GM21576 (cell line): ENCODE measurements around the gene SMARCAL1.

Experiments used
- ATAC-seq: cut with Tn5 transposase; IDR thresholded peaks from one replicate; pipeline ENCODE4 v1.9.1; 2021; ENCODE audit warnings: mild to moderate bottlenecking, moderate library complexity; ENCODE audit not compliant: unreplicated experiment

The SMARCAL1 gene

DNA sequence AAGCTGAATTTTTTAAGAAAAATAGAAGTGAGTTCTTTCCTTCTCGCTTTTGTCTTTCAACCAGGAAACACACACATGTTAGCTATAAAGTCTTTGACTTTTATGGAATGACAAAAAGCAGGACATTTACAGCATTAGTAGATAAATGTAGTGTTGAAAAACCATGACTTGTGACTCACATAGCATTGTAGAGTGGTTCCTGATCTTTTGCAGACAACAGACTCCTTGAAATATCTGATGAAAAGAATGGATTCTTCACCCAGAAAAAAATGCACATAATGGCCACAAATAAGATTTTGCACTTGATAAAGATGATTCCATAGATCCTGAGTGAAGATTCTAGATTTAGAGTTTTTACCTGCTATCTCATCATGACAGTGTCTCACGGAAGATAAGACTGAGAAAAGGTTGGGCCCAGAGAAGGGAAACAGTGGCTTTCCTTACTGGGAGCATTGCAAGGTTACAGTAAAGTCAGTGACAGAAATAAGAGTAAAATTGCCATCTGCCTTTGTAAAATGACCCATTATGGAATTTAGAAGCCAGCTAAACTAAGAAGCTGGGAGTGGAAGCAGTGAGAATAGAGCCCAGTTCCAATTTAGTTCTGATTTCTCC lies 14.0 kb downstream of the SMARCAL1 start:
- no peak for ATAC-seq

DNA sequence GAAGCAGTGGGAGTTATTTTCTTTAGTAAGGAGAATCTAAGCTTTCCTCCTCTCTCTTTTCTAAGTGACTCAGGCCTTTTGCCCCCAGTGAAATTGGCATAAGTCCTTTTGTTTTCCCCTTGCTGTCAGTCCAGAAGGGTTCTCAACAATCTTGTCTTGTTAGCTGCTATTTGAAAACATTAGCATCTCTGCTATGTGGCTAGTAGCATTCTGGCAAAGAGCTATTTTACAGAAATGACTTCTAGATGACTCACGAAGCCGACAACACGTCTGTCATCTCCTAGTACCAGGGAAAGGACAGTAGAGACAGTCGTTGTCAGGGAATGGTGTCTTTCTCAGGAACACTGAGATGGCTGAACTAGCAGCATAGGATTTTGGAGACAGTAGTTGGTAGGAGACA lies 14.7 kb downstream of the SMARCAL1 start:
- no peak for ATAC-seq

DNA sequence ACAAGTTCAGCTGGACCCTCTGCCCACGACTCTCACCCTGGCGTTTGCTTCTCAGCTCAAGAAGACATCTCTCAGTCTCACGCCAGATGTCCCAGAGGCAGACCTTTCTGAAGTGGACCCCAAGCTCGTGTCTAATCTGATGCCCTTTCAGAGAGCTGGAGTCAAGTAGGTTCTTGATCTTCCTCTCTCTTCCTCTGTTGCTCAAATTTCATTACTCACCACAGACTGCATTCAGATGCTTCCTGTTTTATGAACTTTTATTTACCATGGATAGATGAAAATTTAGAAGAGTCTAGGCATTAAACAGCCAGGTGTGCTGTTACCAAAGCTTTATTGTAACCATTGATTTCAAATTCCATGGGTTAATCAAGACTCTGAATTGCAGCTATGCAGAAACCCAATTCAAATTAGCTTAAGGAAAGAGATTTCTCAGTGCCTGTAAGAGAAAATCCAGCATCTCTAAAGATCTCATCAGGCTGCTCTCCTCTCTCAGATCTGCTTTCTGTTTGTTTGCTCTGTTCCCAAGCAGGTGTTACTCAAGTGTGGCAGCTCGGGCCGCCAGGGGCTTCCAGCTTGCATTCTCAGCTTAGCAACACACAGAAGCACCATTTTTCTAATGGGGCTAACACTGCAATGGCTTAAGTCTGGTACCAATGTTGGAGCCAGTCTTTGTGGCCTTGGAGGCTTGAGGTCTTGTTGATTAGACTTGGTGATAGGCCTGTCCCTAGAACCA lies 16.5 kb downstream of the SMARCAL1 start:
- ATAC-seq: no peak

- no peak for ATAC-seq
Measured at GRCh38 chr2:216429428-216429827, 17.1 kb downstream of the SMARCAL1 start.

DNA sequence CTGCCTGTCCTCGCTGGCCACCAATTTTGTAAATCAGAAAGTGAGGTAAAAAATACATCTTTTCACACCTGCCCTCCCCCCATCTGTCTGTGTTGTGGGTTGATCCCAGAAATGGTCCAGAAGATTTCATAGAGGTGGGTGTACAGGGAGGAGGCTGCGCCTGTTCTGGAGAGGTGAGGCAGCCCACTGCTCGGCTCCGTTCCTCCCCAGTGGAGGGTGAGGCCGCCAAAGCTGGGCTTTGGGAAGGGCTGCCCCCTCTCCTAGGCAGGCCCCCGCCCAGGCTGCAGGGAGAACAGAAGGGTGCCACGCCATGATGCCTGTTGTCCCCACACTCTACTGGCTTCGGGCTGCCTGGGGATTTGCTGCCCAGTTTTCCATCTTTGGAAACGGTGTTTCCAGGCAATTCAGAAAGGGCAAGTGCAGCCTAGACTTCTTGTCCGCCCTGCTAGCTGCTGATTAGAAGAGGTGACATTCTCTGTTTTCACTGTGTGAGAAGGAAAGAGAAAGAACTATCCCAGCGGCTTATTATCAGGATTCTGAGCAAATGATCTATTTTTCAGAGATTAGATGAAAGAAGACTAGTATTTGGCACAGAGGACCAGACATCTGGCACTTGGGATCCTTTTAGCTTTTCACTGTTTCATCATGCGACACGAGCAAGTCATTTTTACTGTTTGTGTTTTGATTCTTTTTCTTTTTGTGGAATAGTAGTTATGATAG lies 18.7 kb downstream of the SMARCAL1 start:
- ATAC-seq: no peak

DNA sequence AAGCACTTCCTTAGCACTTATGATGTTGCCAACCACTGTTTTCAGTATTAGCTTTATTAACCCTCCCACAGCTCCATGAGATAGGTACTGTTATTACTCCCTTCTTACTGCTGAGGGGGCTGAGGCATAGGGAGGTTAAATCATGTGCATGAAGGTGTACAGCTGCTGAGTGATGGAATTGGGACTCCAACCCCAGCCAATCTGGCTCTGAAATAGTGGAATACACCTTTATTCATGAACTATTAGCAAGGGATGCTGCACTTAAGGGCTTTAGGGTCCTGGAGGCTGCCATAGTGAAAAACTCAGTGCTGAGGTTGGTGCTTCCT lies 19.2 kb downstream of the SMARCAL1 start:
- no peak for ATAC-seq

DNA sequence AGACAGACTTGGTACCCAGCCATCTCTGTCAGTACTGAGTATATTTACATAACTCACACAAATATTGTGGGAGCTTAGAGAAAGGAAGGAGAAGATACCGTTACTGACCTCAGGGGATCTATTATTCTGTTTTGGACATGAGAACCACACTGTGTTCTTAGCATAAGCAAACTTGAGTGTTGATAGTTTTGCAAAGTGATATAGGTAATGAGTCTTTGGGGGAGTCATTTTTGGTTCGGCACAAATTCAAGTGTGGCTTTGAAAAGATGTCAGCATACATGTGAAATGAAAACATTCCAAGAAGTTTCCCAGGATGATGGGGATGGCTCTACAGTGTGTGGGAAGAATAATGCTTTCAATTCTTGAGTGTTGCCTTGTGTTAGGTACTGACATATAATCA lies 24.1 kb downstream of the SMARCAL1 start:
- no peak for ATAC-seq

DNA sequence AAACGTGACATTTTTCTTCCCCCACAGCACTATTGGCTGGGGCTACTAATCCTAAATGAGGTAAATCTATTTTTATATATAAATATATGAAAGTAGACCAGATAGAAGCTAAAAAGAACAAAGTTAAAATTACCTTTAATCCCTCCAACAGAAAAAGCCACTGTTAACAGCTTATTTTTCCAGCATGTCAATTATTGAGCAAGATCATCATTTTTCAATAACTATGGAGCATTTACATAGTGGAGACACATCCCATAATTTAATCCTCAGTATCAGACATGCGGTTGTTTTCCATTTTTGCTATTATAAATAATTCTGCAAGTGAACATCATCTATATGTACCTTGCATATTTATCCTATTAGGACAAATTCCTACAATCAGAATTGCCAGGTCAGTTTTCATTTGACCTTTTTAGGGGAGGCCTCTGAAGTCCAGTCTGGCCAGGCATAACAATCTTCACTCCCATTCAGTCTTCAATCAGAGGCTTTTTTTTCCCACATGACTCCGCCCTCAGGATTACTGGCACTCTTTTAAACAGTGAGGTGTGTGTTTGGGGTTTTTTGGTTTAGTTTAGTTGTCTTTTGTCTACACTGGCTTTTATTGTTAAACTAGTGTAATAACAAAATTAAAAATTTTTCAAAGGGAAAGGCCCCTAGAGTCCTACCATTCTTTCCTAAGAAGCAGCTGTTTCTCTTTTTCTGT lies 29.2 kb downstream of the SMARCAL1 start:
- ATAC-seq: no peak

DNA sequence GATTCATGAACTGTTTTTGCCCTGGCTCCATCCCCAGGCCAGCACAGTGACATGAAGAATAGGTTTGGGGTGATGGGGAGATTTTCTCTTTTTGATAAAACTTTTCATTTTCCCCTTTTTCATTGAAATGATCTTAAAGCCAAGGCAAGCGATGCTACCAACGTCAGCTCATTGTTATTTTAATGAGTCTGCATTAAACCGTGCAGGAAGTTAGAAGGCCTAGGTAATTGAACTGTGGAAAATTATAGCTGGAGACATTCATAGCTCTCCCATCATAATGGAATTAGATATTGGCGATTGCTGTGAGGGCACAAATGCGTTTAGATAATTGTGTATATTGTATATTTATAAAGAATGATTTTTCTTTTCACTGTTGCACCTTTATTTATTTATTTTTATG lies 33.2 kb downstream of the SMARCAL1 start:
- ATAC-seq: no peak

GRCh38 chr2:216446343-216446742 lies 34.1 kb downstream of the SMARCAL1 start:
- no peak for ATAC-seq

GRCh38 chr2:216447293-216447692 lies 35.0 kb downstream of the SMARCAL1 start:
- ATAC-seq: no peak

GRCh38 chr2:216448829-216449228 lies 36.5 kb downstream of the SMARCAL1 start:
- no peak for ATAC-seq

GRCh38 chr2:216450346-216450745 lies 38.1 kb downstream of the SMARCAL1 start:
- ATAC-seq: no peak

- no peak for ATAC-seq
Measured at GRCh38 chr2:216450784-216451183, 38.5 kb downstream of the SMARCAL1 start.

DNA sequence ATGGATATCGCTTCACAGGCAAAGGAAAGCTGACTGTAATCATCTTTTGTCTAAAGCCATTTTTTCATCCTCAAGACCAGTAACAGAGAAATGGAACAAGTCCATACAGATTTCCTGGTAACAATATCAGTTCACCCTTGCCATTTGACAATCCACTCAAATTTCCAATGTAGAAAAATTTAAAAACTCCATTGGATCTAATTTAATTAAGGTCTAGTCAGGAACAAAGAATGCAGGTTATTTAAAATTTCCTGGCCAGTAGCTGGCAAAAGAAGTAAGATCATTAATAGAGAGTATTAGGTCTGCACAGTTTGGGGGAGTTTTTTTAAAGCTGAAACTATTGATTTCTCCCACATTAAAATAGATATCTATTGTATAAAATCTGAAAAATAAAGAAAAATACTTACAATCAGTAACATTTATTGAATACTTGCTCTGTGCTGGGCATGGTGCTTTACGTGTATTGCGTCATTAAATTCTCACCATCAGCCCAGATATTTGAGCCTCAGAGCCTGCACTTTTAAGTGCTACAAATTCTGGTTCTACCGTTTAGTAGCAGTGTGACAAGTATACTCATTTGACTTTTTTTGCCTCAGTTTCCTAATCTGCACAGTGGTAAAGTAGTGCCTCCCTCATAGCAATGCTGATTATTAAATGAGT lies 41.8 kb downstream of the SMARCAL1 start:
- no peak for ATAC-seq

DNA sequence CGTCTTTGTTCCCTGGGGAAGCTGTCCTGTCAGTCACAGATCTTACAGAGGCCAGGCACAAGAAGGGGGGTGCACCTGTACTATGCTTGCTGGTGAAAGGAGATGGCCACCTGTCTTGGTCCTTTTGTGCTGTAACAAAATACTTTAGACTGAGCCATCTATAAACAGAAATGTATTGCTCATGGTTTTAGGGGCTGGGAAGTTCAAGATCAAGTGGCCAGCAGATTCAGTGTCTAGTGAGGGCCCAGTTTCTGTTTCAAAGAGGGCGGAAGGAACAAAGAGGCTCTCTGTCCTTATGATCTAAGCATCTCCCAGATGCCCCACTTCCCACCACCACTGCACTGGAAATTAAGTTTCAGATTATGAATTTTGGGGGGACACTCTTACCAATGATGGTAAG lies 50.9 kb downstream of the SMARCAL1 start:
- ATAC-seq: no peak

DNA sequence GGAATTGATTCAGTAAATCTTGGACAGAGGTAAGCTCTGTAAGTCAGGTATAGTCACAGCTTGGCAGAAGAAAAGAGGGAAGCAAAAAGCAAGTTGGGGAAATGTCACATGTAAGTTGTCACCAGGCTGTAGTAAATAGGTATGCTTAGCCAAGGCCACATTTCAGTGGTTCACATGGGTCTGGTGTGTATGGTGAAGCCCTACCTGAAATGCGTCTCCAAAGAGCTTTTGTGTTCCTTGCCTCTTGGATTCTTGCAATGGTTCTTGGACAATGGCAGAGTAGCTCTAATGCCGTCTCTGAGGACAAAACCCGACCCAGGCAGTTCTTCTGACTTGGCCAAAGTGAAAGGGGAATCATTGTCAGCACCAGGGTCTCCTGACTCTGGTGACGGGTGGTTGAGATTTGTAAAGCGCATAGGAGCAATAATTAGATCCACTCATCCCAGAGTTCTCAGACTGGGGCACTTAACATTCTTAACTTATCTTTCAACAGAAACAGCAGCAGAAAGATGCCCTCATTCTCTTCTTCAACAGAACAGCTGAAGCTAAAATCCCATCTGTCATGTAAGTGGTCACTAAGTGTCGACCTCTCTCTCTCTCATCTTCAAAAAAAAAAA lies 51.9 kb downstream of the SMARCAL1 start:
- no peak for ATAC-seq

DNA sequence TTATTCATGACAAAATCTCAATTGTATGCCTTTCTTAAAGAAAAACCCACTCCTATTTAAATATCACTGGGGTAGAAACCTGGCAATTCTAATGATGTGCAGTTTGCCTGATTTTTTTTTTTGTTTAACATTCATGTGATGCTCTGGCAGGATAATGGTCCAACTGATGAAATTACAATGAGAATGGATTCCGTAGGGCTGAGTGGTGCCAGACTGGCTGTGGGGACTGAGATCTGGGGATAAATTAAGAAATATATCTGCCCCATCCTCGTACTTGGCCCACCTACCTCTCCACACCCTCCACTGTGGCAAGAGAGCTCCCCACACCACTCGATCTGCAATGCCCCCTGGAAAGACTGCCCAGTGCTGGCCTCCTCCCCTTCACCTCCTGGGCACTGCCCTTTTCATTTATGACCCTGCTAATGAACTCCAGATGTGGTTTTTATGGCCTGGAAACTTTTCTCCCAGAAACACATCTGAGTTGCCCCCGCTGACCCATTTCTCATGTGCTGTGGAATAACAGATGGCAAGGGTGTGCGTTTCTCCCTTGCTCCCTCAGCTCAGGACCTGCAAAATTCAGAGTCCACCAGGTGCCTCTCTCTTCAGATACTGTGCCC lies 53.4 kb downstream of the SMARCAL1 start:
- no peak for ATAC-seq

DNA sequence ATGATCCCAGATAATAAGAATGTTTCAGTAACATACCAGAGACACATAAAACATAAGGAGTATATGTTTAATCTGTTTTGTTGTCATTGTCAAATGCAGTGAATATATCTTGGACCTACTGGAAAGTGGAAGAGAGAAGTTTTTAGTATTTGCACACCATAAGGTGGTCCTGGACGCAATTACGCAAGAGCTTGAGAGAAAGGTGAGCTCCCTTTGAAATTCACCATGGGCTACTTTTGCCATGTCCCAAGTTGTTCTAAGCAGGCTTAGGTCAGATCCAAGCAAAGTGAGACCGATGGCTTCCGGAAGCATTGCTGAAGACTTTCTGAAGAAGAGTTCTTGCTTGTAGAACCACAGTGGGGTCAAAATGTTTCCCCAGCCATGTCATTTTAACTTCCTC lies 55.6 kb downstream of the SMARCAL1 start:
- no peak for ATAC-seq

DNA sequence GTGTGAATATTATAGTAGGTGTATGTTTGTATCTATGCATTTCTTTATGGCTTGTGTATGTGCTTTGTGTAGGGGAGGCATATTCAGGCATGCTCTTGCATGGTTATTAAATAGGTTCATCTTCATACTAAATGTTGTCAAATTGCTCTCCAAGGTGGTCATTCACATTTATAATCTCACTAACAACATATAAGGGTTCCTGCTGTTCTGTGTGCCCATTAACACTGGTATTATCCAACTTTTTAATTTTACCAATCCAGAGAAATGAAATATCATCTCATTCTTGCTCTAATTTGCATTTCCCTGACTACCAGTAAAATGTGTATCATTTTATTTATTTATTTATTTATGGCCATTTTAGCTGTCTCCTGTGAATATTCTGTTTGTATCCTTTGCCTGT lies 57.4 kb downstream of the SMARCAL1 start:
- no peak for ATAC-seq
